ENCODE measurements around the gene DNAJC5.

The DNAJC5 gene

GRCh38 chr20:63942250-63942951 is 47.5 kb downstream of the DNAJC5 start:
- DNase-seq, result peak; percentile 37

- no peak for DNase-seq
Measured at GRCh38 chr20:63942969-63943807, 48.3 kb downstream of the DNAJC5 start.

GRCh38 chr20:63943808-63944077 is 48.8 kb downstream of the DNAJC5 start:
- no peak for DNase-seq

GRCh38 chr20:63944078-63944941 is 49.4 kb downstream of the DNAJC5 start:
- DNase-seq, result no peak

GRCh38 chr20:63945031-63945658 is 50.2 kb downstream of the DNAJC5 start:
- no peak for DNase-seq

- DNase-seq, result no peak
Measured at GRCh38 chr20:63945921-63946920, 51.3 kb downstream of the DNAJC5 start.

GRCh38 chr20:63946986-63947637 is 52.2 kb downstream of the DNAJC5 start:
- no peak for DNase-seq

- DNase-seq, result peak; percentile 27
Measured at GRCh38 chr20:63947638-63948456, 52.9 kb downstream of the DNAJC5 start.

- no peak for DNase-seq
Measured at GRCh38 chr20:63950701-63951397, 55.9 kb downstream of the DNAJC5 start.

- no peak for DNase-seq
Measured at GRCh38 chr20:63951398-63952209, 56.7 kb downstream of the DNAJC5 start.

GRCh38 chr20:63952210-63952535 is 57.2 kb downstream of the DNAJC5 start:
- DNase-seq, result no peak

- no peak for DNase-seq
Measured at GRCh38 chr20:63952769-63953168, 57.8 kb downstream of the DNAJC5 start.

- no peak for DNase-seq
Measured at GRCh38 chr20:63953764-63954429, 59.0 kb downstream of the DNAJC5 start.

GRCh38 chr20:63955281-63955826 is 60.4 kb downstream of the DNAJC5 start:
- peak; percentile 20 for DNase-seq

- DNase-seq, result peak; percentile 92
Measured at GRCh38 chr20:63955827-63956663, 61.1 kb downstream of the DNAJC5 start, which contains the start of gene UCKL1. Gene UCKL1, minus strand, starts transcription at chr20:63956416. Its CDS starts 44 bp downstream, at chr20:63956372.

GRCh38 chr20:63956664-63957003 is 61.7 kb downstream of the DNAJC5 start:
- no peak for DNase-seq

Measured in central memory CD4-positive, alpha-beta T cell (primary cell).